WTC11 (cell line): ENCODE data around the gene GLUD1.
"Not testable (repeated sequence)": the region's sequence is repeated elsewhere in the genome, so short reads cannot be mapped to it uniquely, and the experiment has no call there.

Experiments
- NR1H2 ChIP-seq: sonication (generic); formaldehyde crosslinking; IDR thresholded peaks from 2 replicates; pipeline ENCODE4 v1.9.0; 2021; ENCODE audit warnings: mild to moderate bottlenecking, moderate library complexity, missing genetic modification reagents
- TEAD4 ChIP-seq: sonication (generic); formaldehyde crosslinking; IDR thresholded peaks from 2 replicates; pipeline ENCODE4 v1.8.0; 2022; ENCODE audit warnings: mild to moderate bottlenecking, missing genetic modification reagents
- TF ChIP-seq, protein P1 (sequence below): fragments of 200-600 bp; IDR thresholded peaks from 2 replicates; pipeline ENCODE4 v1.8.0; 2022; ENCODE audit warnings: antibody characterized with exemption
- TF ChIP-seq, protein P2 (sequence below): sonication (generic); formaldehyde crosslinking; IDR thresholded peaks from 2 replicates; pipeline ENCODE4 v1.8.1; 2023; ENCODE audit warnings: mild to moderate bottlenecking, missing genetic modification reagents, moderate library complexity
- TF ChIP-seq, protein P3 (sequence below): sonication (generic); formaldehyde crosslinking; IDR thresholded peaks from 2 replicates; pipeline ENCODE4 v1.8.0; 2022; ENCODE audit warnings: missing genetic modification reagents
- TF ChIP-seq, protein P4 (sequence below): sonication (generic); formaldehyde crosslinking; IDR thresholded peaks from 2 replicates; pipeline ENCODE4 v1.8.1; 2022; ENCODE audit warnings: mild to moderate bottlenecking, missing genetic modification reagents, moderate library complexity, borderline replicate concordance

DNA sequence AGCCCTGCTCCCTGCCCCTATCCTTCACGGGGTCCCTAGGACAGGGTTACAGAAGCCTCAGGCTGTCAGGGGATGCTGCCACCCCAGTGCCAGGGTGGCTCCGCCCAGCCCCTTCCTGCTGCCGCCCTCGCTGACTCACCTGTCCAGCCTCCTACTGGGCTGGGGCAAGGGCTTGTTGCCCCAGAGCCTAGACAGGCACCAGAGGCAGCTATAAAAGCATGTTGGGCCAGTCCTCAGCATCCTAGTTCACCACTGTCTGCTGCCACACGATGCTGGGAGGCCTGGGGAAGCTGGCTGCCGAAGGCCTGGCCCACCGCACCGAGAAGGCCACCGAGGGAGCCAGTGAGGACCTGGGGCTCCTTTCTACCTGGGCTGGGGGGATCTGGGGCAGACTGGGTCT lies 74.6 kb downstream of the GLUD1 start, which contains the start of gene FAM25A:
- TF ChIP-seq, protein P1, sequence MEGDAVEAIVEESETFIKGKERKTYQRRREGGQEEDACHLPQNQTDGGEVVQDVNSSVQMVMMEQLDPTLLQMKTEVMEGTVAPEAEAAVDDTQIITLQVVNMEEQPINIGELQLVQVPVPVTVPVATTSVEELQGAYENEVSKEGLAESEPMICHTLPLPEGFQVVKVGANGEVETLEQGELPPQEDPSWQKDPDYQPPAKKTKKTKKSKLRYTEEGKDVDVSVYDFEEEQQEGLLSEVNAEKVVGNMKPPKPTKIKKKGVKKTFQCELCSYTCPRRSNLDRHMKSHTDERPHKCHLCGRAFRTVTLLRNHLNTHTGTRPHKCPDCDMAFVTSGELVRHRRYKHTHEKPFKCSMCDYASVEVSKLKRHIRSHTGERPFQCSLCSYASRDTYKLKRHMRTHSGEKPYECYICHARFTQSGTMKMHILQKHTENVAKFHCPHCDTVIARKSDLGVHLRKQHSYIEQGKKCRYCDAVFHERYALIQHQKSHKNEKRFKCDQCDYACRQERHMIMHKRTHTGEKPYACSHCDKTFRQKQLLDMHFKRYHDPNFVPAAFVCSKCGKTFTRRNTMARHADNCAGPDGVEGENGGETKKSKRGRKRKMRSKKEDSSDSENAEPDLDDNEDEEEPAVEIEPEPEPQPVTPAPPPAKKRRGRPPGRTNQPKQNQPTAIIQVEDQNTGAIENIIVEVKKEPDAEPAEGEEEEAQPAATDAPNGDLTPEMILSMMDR, result not testable (repeated sequence)
- TF ChIP-seq, protein P2, sequence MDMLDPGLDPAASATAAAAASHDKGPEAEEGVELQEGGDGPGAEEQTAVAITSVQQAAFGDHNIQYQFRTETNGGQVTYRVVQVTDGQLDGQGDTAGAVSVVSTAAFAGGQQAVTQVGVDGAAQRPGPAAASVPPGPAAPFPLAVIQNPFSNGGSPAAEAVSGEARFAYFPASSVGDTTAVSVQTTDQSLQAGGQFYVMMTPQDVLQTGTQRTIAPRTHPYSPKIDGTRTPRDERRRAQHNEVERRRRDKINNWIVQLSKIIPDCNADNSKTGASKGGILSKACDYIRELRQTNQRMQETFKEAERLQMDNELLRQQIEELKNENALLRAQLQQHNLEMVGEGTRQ (CRISPR knock-in tag), result not testable (repeated sequence)
- TF ChIP-seq, protein P3, sequence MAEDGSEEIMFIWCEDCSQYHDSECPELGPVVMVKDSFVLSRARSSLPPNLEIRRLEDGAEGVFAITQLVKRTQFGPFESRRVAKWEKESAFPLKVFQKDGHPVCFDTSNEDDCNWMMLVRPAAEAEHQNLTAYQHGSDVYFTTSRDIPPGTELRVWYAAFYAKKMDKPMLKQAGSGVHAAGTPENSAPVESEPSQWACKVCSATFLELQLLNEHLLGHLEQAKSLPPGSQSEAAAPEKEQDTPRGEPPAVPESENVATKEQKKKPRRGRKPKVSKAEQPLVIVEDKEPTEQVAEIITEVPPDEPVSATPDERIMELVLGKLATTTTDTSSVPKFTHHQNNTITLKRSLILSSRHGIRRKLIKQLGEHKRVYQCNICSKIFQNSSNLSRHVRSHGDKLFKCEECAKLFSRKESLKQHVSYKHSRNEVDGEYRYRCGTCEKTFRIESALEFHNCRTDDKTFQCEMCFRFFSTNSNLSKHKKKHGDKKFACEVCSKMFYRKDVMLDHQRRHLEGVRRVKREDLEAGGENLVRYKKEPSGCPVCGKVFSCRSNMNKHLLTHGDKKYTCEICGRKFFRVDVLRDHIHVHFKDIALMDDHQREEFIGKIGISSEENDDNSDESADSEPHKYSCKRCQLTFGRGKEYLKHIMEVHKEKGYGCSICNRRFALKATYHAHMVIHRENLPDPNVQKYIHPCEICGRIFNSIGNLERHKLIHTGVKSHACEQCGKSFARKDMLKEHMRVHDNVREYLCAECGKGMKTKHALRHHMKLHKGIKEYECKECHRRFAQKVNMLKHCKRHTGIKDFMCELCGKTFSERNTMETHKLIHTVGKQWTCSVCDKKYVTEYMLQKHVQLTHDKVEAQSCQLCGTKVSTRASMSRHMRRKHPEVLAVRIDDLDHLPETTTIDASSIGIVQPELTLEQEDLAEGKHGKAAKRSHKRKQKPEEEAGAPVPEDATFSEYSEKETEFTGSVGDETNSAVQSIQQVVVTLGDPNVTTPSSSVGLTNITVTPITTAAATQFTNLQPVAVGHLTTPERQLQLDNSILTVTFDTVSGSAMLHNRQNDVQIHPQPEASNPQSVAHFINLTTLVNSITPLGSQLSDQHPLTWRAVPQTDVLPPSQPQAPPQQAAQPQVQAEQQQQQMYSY, result not testable (repeated sequence)
- TF ChIP-seq, protein P4, sequence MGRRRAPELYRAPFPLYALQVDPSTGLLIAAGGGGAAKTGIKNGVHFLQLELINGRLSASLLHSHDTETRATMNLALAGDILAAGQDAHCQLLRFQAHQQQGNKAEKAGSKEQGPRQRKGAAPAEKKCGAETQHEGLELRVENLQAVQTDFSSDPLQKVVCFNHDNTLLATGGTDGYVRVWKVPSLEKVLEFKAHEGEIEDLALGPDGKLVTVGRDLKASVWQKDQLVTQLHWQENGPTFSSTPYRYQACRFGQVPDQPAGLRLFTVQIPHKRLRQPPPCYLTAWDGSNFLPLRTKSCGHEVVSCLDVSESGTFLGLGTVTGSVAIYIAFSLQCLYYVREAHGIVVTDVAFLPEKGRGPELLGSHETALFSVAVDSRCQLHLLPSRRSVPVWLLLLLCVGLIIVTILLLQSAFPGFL, result not testable (repeated sequence)
- TF ChIP-seq NR1H2, TEAD4 (CRISPR knock-in tag): not testable (repeated sequence)
